ENCODE results near the gene PAN3. TPM values are rescaled to one million over a fixed set of nuclear protein-coding genes. Genes with fewer than 3 reads are reported as not detected.

The PAN3 gene
- total and polyA plus RNA-seq, 2 donors: 13.5 to 53.3 TPM

DNA sequence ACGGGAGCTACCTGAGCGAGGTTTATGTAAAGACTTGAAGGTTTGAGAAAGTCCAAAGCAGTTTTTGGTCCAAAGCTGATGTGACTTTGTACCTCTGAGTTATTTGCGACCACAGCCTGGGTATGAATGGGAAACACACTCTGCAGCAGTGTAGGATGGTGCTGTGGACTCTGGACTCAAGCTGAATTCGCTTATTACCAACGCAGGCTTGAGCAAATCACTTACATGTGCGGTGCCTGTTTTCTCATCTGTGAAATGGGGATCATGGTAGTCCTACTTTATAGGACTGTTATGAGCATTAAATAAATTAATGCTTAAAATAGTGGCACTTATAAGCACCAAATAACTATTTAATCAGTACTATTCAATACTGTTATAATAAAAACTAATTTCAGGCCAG lies 176.5 kb downstream of the PAN3 start:
- DNase-seq (ENCODE audit: extremely low spot score): no peak
- Histone ChIP-seq H3K4me3 (ENCODE audit: low read depth, low read length) (no peak overlapping the region), H3K36me3 (ENCODE audit: insufficient read depth) (no peaks in the 10 kb centered on the region), H3K27ac (ENCODE audit: low read depth) (no peak overlapping the region), H3K4me1 (ENCODE audit: insufficient read depth) (peaks cover 1% of the 10 kb centered on the region)
- whole genome bisulfite sequencing: 96% methylated on average over 6 of the region's 6 CpGs

DNA sequence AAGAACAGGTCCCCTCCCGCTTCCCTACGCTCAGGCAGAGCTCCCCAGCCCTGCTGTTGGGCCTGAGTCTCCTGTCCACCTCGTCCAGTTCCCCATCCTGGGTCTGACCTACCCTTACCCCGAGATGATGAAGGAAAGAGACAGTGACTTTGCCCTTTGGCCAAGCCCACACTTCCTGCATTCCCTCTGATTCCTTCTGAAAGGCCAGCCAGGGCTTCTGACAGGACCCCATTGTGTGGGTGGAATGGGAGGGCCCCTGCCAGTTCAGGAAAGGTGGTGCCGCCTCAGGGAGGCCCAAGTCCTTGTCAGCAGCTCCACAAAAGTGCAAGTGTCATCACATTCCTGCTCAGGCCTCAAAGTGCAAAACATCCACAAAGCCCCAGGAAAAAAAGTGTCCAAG lies 177.8 kb downstream of the PAN3 start:
- peaks cover 1% of the 10 kb centered on the region for H3K4me1 ChIP-seq (ENCODE audit: insufficient read depth)
- H3K27ac ChIP-seq (ENCODE audit: low read depth): no peak overlapping the region
- 72% methylated on average over 5 of the region's 5 CpGs for WGBS
- no peaks in the 10 kb centered on the region for H3K36me3 ChIP-seq (ENCODE audit: insufficient read depth)
- DNase-seq (ENCODE audit: extremely low spot score): no peak
- no peak overlapping the region for H3K4me3 ChIP-seq (ENCODE audit: low read depth, low read length)

DNA sequence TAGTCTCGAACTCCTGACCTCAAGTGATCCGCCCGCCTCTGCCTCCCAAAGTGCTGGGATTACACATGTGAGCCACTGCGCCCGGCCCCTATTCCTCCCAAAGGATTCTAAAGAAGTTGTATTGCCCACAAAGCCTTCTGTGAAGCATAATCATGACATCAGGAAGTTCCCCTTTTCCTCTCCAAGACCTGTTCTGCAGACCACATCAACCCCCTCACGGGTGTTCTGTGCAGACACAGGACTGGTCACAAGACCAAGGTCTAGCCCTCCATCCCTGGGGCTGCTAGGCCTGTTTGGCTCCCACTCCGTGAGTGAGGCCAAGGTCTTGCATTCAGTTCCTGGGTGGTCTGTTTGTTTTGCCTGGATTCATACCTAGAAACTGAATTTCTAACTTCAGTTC lies 178.5 kb downstream of the PAN3 start:
- no peaks in the 10 kb centered on the region for H3K36me3 ChIP-seq (ENCODE audit: insufficient read depth)
- DNase-seq (ENCODE audit: extremely low spot score): no peak
- H3K4me1 ChIP-seq (ENCODE audit: insufficient read depth): peaks cover 1% of the 10 kb centered on the region
- H3K4me3 ChIP-seq (ENCODE audit: low read depth, low read length): no peak overlapping the region
- 88% methylated on average over 7 of the region's 7 CpGs for WGBS
- H3K27ac ChIP-seq (ENCODE audit: low read depth): no peak overlapping the region

DNA sequence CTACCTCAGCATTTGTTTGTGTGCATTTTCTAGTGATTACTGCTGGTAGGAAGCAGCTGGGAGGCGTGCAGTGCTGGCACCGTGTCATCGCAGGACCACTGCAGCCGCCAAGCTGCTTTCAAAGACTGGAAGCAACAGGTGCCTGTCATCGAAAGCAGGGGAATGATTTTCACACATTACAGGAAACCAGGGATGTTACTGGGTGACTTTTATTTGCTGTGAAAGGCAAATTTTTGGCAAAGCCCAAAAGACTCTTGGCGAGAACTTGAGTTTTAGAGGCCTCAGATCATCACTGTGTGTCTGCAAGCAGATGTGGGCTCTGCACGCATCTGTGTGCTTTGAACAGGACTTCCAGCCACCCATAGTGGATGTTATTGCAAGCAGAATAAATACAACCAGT lies 180.2 kb downstream of the PAN3 start:
- no peak for DNase-seq (ENCODE audit: extremely low spot score)
- Histone ChIP-seq H3K4me1 (ENCODE audit: insufficient read depth) (peaks cover 2% of the 10 kb centered on the region), H3K4me3 (ENCODE audit: low read depth, low read length) (no peak overlapping the region), H3K36me3 (ENCODE audit: insufficient read depth) (no peaks in the 10 kb centered on the region), H3K27ac (ENCODE audit: low read depth) (no peak overlapping the region)
- 50% methylated on average over 7 of the region's 7 CpGs for WGBS

DNA sequence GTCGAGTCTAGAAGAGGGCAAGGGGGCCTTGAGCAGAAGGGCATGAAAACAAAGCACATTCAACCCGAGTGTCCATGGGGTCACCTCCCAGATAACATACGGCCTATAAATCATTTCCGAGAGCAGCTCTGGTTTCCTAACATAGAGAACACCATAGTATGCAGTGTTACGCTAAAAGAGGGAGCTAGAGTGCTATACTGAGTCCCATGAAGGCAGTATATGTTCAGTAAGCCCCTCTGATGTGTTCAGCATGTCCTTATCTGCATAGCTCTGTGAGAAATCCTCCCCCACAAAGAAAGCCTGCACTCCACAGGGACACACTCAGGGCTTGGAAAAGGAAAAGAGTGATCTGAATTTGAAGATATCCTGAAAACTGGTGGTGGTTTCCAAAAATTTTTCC lies 181.2 kb downstream of the PAN3 start:
- Histone ChIP-seq H3K4me3 (ENCODE audit: low read depth, low read length) (no peak overlapping the region), H3K4me1 (ENCODE audit: insufficient read depth) (peaks cover 2% of the 10 kb centered on the region), H3K27ac (ENCODE audit: low read depth) (no peak overlapping the region), H3K36me3 (ENCODE audit: insufficient read depth) (no peaks in the 10 kb centered on the region)
- WGBS: 72% methylated on average over 5 of the region's 5 CpGs
- DNase-seq (ENCODE audit: extremely low spot score): no peak

DNA sequence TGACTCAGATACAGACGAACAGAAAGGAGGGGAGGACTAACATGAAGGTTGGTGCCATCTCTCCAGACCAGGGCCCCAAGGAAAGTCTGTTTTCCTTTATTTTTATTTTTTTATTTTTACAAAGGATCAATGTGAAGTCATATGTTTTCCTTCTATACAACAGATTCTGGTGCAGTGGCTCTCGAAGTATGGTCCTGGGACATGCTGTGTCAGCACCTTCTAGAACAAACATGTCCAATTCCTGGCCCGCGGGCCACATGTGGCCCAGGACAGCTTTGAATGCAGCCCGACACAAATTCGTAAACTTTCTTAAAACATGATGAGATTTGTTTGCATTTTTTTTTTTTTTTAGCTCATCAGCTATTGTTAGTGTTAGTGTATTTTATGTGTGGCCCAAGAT lies 181.9 kb downstream of the PAN3 start:
- Histone ChIP-seq H3K4me3 (ENCODE audit: low read depth, low read length) (no peak overlapping the region), H3K27ac (ENCODE audit: low read depth) (no peak overlapping the region), H3K36me3 (ENCODE audit: insufficient read depth) (no peaks in the 10 kb centered on the region), H3K4me1 (ENCODE audit: insufficient read depth) (peaks cover 2% of the 10 kb centered on the region)
- DNase-seq (ENCODE audit: extremely low spot score): no peak
- 91% methylated on average over 6 of the region's 6 CpGs for WGBS

DNA sequence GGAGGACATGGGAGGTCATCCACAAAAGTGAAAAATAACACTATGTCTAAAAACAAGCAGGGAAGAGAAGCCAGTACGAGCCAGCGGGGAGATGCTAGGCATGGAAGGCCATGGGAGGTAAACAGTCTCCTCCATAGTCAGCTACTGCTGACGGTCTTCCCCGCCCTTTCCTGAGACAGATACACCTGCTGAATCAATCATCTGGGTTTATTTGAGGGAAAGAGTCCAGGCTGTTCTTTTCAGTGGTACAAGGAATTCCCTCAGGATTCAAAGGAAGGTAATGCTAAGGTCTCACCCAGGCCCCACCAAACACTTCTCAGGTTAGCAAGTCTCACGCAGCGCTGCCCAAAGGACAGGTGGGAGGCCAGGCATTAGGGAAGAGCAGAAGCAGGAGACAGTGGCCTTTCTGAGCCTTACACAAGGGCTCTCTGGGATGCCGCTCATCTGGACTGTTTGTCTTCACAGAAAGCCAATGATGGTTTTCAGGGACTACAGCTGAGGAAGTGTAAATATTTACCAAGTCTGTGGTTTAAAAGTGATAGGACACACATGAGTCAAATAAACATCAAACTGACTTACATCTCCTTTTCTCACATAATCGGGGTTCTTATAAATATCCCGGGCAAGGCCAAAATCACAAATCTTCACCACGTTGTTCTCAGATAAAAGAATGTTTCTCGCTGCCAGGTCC lies 182.7 kb downstream of the PAN3 start:
- no peaks in the 10 kb centered on the region for H3K36me3 ChIP-seq (ENCODE audit: insufficient read depth)
- H3K27ac ChIP-seq (ENCODE audit: low read depth): no peak overlapping the region
- H3K4me1 ChIP-seq (ENCODE audit: insufficient read depth): peaks cover 2% of the 10 kb centered on the region
- no peak overlapping the region for H3K4me3 ChIP-seq (ENCODE audit: low read depth, low read length)
- no peak for DNase-seq (ENCODE audit: extremely low spot score)
- 71% methylated on average over 11 of the region's 11 CpGs for WGBS

DNA sequence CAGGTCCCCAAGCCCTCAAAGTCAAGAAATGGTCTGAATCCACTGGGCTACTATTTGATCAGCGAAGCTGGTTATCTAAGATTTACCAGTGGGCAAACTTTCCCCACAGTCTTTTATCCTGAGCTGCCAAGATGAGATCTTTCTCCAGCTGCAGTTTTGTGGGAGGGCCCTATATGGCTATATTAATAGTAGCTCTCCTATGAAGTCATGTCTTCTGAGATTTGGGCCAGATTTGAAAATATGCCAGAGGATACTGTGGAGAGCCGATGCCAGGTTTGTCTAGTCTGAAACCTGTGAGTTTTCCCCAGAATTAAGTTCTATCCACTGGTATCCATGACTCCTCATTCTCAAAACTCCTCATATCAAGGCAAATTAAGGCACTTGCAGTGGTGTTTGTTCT lies 183.4 kb downstream of the PAN3 start:
- WGBS: 39% methylated on average over 2 of the region's 2 CpGs
- peaks cover 2% of the 10 kb centered on the region for H3K4me1 ChIP-seq (ENCODE audit: insufficient read depth)
- DNase-seq (ENCODE audit: extremely low spot score): no peak
- no peak overlapping the region for H3K27ac ChIP-seq (ENCODE audit: low read depth)
- no peaks in the 10 kb centered on the region for H3K36me3 ChIP-seq (ENCODE audit: insufficient read depth)
- no peak overlapping the region for H3K4me3 ChIP-seq (ENCODE audit: low read depth, low read length)

DNA sequence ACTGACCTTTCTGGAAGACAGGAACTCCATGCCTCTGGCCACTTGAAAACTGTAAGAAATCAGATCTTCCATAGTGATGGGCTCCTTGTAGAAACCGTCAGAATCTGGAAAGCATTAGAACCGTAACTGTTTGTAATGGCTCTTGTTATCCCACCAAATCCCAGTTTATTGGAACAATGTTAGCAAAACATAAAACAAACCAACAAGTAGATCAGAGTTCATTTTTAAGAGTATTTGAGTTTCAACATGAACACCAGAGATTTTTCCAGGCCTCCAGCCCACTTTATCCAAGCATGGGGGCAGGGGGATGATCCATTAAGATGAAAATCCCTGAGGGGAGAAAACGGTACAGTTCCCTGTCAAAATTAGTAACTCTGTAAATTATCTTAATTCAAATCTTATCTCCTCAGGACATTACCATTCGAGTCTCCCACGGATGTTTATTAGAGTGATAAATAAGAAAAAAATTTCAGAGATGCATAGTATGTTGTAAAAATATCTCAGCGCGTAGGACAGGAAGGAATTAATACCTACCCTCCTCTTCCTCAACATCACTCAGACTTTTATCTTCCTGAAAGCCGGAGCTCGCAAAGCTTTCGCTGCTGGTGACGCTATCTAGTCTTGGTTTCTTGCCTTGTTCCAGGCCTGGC lies 184.0 kb downstream of the PAN3 start:
- no peak for DNase-seq (ENCODE audit: extremely low spot score)
- Histone ChIP-seq H3K36me3 (ENCODE audit: insufficient read depth) (no peaks in the 10 kb centered on the region), H3K27ac (ENCODE audit: low read depth) (no peak overlapping the region), H3K4me3 (ENCODE audit: low read depth, low read length) (no peak overlapping the region), H3K4me1 (ENCODE audit: insufficient read depth) (peaks cover 2% of the 10 kb centered on the region)
- WGBS: 40% methylated on average over 11 of the region's 11 CpGs

DNA sequence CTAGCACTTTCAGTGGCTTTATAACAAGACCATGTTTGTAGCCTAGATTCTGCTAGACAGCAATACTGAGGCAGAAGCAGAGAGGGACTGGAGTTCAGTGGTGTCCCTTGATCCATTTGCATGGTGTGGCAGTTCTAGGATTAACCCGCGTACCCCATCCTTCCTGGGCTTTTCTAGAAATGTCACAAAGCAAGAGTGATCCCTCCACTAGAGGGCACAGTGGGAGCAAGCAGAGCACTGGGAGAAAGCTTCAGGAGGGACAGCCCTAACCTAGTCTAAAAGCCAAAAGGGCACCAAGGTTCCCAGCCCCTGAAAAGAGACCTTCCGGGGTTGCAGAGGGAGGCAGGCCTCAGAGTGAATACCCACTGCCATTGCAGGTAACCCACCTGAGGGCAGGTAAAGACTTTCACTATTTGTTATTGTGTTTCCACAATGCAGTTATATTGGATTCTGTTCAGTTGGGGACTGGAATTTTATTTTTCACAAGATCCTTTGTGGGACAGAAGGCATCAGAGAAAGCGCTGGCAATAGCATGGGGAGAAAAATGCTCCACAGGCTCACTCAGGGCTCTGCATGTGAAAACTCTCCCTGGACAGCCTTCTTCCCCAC lies 185.9 kb downstream of the PAN3 start:
- Histone ChIP-seq H3K27ac (ENCODE audit: low read depth) (no peak overlapping the region), H3K4me1 (ENCODE audit: insufficient read depth) (peaks cover 2% of the 10 kb centered on the region), H3K36me3 (ENCODE audit: insufficient read depth) (no peaks in the 10 kb centered on the region), H3K4me3 (ENCODE audit: low read depth, low read length) (no peak overlapping the region)
- no peak for DNase-seq (ENCODE audit: extremely low spot score)
- 42% methylated on average over 4 of the region's 4 CpGs for WGBS

DNA sequence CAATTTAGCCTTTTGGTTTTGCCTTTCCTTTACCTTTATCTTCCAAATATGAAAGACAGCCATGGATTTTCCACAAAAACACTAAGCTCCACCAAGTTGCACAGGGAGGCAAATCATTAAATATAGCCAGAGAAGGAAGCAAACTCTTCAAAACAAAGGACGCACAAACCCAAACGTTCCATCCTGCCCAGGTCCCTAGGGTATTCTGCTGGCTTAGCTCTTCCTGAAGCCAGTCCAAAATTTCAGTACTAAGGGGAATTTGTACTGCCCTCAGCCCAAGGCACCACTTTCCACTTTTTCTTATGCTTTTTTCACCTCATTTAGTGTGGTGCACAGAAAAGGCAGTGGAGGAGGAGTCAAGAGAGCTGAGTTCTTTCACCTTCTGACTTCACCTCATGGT lies 186.7 kb downstream of the PAN3 start:
- Histone ChIP-seq H3K4me3 (ENCODE audit: low read depth, low read length) (no peak overlapping the region), H3K4me1 (ENCODE audit: insufficient read depth) (peaks cover 2% of the 10 kb centered on the region), H3K36me3 (ENCODE audit: insufficient read depth) (no peaks in the 10 kb centered on the region), H3K27ac (ENCODE audit: low read depth) (no peak overlapping the region)
- WGBS: 27% methylated on average over 2 of the region's 2 CpGs
- DNase-seq (ENCODE audit: extremely low spot score): no peak

DNA sequence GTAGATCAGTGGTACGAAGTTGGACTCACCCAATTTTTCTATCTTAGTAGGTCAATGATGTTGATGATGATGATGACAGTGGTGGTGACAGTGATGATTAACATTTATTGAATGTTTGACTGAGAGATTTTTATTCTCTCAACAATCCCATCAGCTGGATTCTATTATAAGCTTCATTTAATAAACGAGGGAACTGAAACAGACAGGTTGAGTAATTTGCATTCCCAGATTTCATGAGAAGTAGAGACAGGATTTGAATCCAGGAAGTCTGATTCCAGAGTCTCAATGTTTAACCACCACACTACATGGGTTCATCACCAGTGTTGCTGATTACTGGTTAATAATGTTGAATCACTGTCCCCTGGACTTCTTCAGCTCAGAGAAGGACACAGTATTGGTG lies 187.7 kb downstream of the PAN3 start:
- WGBS: 82% methylated on average over 2 of the region's 2 CpGs
- H3K27ac ChIP-seq (ENCODE audit: low read depth): no peak overlapping the region
- H3K36me3 ChIP-seq (ENCODE audit: insufficient read depth): no peaks in the 10 kb centered on the region
- H3K4me3 ChIP-seq (ENCODE audit: low read depth, low read length): no peak overlapping the region
- peaks cover 2% of the 10 kb centered on the region for H3K4me1 ChIP-seq (ENCODE audit: insufficient read depth)
- no peak for DNase-seq (ENCODE audit: extremely low spot score)

DNA sequence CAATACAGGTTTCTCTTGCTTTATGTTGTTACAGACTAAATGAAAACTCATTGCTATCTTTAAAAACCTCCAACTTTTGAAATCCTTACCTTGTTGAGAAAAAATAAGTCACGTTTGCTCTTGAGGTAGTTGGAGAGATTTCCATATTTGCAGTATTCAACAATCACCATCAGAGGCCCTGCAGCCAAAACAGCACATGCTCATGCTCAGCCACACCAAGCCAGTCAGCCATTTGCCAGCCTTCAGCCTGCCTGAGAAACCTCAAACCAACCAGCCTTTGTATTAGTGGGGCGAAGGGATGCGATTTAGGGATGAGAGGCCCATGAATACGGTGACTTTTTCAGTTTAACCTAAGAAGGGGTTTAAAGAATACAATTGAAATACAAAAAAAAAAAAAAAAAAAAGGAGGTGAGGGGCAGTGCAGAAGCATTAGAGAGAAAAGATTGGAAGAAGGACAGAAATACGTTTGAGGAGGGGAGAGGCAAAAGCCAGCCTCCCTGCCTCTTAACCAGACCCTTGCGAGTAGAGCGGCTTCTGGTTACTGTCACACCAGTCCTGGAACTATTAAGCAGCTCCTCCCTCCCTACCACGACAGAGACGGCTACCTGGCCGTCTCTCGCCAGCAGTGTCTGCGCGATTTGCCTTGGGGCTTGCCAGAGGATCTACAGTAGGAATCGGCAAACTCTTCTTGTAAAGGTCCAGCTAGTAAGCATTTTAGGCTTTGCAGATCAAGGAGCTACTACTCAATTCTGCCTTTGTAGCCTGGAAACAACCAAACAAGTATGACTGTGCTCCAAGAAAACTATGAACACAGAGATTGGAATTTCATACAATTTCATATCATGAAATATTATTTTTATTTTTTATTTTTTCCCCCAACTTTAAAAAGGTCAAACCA lies 189.3 kb downstream of the PAN3 start:
- DNase-seq (ENCODE audit: extremely low spot score): no peak
- Histone ChIP-seq H3K4me1 (ENCODE audit: insufficient read depth) (peaks cover under 1% of the 10 kb centered on the region), H3K27ac (ENCODE audit: low read depth) (no peak overlapping the region), H3K36me3 (ENCODE audit: insufficient read depth) (no peaks in the 10 kb centered on the region), H3K4me3 (ENCODE audit: low read depth, low read length) (no peak overlapping the region)
- 89% methylated on average over 14 of the region's 14 CpGs for WGBS
